ENCODE measurements around the gene SLBP.

DNA sequence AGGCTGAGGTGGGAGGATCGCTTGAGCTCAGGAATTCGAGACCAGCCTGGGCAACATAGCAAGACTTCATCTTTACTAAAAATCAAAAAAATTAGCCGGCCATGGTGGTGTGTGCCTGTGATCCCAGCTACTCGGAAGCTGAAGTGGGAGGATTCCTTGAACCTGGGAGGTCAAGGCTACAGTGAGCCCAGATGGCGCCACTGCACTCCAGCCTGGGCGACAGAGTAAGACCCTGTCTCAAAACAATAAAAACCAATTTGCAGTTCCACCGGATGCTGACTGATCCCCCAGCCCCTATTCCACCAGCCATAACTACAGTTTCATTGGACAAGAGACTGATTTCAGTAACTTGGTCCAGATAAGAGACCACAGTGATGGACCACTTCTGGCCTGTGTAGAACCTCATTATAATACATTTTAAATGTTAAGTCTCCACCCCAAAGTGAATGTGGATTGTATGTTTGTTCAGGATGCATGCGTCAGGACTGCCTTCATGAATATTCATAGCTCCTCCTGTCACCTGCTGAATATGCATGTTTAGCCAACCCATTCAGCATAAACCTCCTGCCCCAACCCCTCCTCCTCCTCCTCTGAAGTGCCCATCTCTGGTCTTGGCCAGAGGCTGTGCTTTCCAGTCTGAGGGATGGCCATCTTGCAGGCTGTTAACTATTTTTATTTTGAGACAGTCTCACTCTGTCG is 2.3 kb upstream of the SLBP start:
- TF ChIP-seq YY1 (IDR thresholded peaks at IDR 0.05; ENCODE audit: insufficient read depth, insufficient read length) = no peak
- TF ChIP-seq ZNF274 (IDR thresholded peaks at IDR 0.05; ENCODE audit: low read depth, low read length) = no peak
- no peak for TF ChIP-seq SUZ12 (IDR thresholded peaks at IDR 0.05; ENCODE audit: extremely low read depth, insufficient read depth, insufficient read length)
